ENCODE data around the gene FAM180B. TPM values are rescaled to one million over a fixed set of nuclear protein-coding genes. Genes with fewer than 3 reads are reported as not detected.

Gene FAM180B
- total and polyA plus RNA-seq, 2 experiments from 2014 or later, result 0.12 TPM; not detected in 1

DNA sequence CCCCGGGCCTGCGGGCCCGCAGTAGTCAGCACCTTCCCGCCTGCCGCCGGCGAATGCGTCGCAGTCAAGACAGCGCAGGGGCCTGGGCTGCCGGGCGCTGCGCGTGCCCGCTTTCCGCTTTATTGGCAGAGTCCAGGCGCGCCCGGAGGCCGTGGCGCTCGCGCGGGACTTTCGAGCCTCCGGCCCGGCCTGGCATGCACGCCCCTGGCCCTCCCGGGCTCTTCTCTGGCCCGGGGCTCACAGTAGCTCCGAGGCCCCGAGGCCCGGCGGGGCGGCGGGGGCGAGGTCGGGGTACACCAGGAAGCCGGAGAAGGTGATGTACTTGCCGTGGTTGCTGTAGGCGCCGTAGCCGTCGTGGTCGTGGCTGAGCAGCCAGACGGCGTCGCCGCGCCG is 3.1 kb downstream of the FAM180B start:
- Histone ChIP-seq H3K9me3 (ENCODE audit: low read depth) (no peaks in the 10 kb centered on the region), H3K4me3 (no peak overlapping the region), H3K27ac (no peak overlapping the region), H3K36me3 (peaks cover 5% of the 10 kb centered on the region), H3K27me3 (no peaks in the 10 kb centered on the region), H3K4me1 (ENCODE audit: low read depth) (peaks cover 3% of the 10 kb centered on the region)
- TF ChIP-seq CTCF (IDR thresholded peaks at IDR 0.05; ENCODE audit: low read depth, low read length), result no peak
- DNase-seq (ENCODE audit: low read depth in 1 of 2, low spot score in 1 of 2), result peak in 1 of 2 donors; percentile 46

GRCh38 chr11:47589977-47590861 is 3.7 kb downstream of the FAM180B start:
- H3K4me3 ChIP-seq, result no peak overlapping the region
- H3K27me3 ChIP-seq, result no peaks in the 10 kb centered on the region
- no peak for TF ChIP-seq CTCF (IDR thresholded peaks at IDR 0.05; ENCODE audit: low read depth, low read length)
- no peak overlapping the region for H3K27ac ChIP-seq
- H3K36me3 ChIP-seq, result no peaks in the 10 kb centered on the region
- peaks cover 9% of the 10 kb centered on the region for H3K4me1 ChIP-seq (ENCODE audit: low read depth)
- DNase-seq (ENCODE audit: low read depth in 1 of 2, low spot score in 1 of 2), result peak in 1 of 2 donors; percentile 49
- no peaks in the 10 kb centered on the region for H3K9me3 ChIP-seq (ENCODE audit: low read depth)

GRCh38 chr11:47591764-47592163 is 5.3 kb downstream of the FAM180B start:
- H3K4me3 ChIP-seq, result no peak overlapping the region
- no peaks in the 10 kb centered on the region for H3K9me3 ChIP-seq (ENCODE audit: low read depth)
- peaks cover 15% of the 10 kb centered on the region for H3K4me1 ChIP-seq (ENCODE audit: low read depth)
- DNase-seq (ENCODE audit: low read depth in 1 of 2, low spot score in 1 of 2), result no peak
- no peaks in the 10 kb centered on the region for H3K36me3 ChIP-seq
- no peak for TF ChIP-seq CTCF (IDR thresholded peaks at IDR 0.05; ENCODE audit: low read depth, low read length)
- no peaks in the 10 kb centered on the region for H3K27me3 ChIP-seq
- peak overlapping the region; percentile 34 for H3K27ac ChIP-seq

- no peaks in the 10 kb centered on the region for H3K9me3 ChIP-seq (ENCODE audit: low read depth)
- H3K4me1 ChIP-seq (ENCODE audit: low read depth), result peaks cover 15% of the 10 kb centered on the region
- H3K27me3 ChIP-seq, result no peaks in the 10 kb centered on the region
- TF ChIP-seq CTCF (IDR thresholded peaks at IDR 0.05; ENCODE audit: low read depth, low read length), result no peak
- DNase-seq (ENCODE audit: low read depth in 1 of 2, low spot score in 1 of 2), result no peak
- no peak overlapping the region for H3K27ac ChIP-seq
- no peaks in the 10 kb centered on the region for H3K36me3 ChIP-seq
- no peak overlapping the region for H3K4me3 ChIP-seq
Measured at GRCh38 chr11:47592251-47592650, 5.8 kb downstream of the FAM180B start.

DNA sequence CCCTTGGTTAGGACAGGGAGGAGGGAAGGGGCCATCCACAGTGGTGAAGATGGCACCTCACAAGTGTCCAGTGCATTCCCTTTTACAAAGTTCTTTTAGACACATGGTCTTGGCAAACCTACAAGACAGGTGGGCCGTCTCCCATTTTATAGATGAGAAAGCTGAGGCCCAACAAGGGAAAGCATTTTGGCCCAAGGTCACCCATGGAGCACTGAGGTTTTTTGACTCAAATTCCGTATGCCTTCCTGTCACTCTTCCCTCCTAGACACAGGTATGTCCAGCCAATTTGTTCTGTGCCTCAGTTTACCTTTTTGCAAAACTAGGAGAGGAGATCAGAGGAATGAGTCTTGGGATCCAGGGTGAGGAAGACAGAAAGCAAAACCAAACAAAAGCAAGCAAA is 6.5 kb downstream of the FAM180B start:
- Histone ChIP-seq H3K27me3 (no peaks in the 10 kb centered on the region), H3K36me3 (no peaks in the 10 kb centered on the region), H3K4me3 (peak overlapping the region; percentile 55), H3K9me3 (ENCODE audit: low read depth) (no peaks in the 10 kb centered on the region), H3K4me1 (ENCODE audit: low read depth) (peaks cover 15% of the 10 kb centered on the region), H3K27ac (no peak overlapping the region)
- DNase-seq (ENCODE audit: low read depth in 1 of 2, low spot score in 1 of 2), result no peak
- no peak for TF ChIP-seq CTCF (IDR thresholded peaks at IDR 0.05; ENCODE audit: low read depth, low read length)

Measured in cardiac muscle cell (in vitro differentiated cells and primary cell).